ENCODE results near the gene EXT2. TPM values are rescaled to one million over a fixed set of nuclear protein-coding genes. Genes with fewer than 3 reads are reported as not detected.

EXT2 gene
- total and polyA plus RNA-seq, 8 donors: 14.4 to 36.3 (median 24.9) TPM

DNA sequence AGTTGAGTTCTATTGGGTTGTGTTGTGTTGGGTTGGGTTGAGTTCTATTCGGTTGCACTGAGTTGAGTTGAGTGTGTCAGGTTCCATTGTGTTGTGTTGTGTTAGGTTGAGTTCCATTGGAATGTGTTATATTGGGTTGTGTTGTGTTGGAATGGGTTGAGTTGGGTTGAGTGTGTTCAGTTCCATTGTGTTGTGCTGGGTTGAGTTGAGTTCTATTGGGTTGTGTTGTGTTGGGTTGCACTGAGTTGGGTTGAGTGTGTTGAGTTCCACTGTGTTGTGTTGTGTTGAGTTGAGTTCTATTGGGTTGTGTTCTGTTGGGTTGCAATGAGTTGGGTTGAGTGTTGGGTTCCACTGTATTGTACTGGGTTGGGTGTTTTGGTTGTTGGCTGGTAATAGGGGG, 178.9 kb downstream of the EXT2 start:
- Histone ChIP-seq H3K4me1 (no peaks in the 10 kb centered on the region), H3K36me3 (no peaks in the 10 kb centered on the region), H3K27ac (no peak overlapping the region), H3K4me3 (no peak overlapping the region), H3K27me3 (no peaks in the 10 kb centered on the region), H3K9me3 (no peaks in the 10 kb centered on the region)
- ATAC-seq (no peak), FAIRE-seq (no peak), DNase-seq (no peak)
- intact Hi-C loops (cut with DNase I): no loop called here
- no peak for TF ChIP-seq CTCF (IDR thresholded peaks at IDR 0.05)
- 78 to 89% methylated on average over 1 of the region's 1 CpG for WGBS, 2 donors

- no peak for TF ChIP-seq CTCF (IDR thresholded peaks at IDR 0.05)
- ATAC-seq (no peak), FAIRE-seq (no peak), DNase-seq (peak in 1 of 6 donors; percentile 44)
- intact Hi-C loops (cut with DNase I): no loop called here
- no peak overlapping the region for H3K4me3 ChIP-seq
- H3K4me1 ChIP-seq: no peaks in the 10 kb centered on the region
- H3K36me3 ChIP-seq: no peaks in the 10 kb centered on the region
- WGBS, 2 donors: 90% methylated on average over 10 of the region's 10 CpGs
- H3K27ac ChIP-seq: no peak overlapping the region
- H3K9me3 ChIP-seq: no peaks in the 10 kb centered on the region
- H3K27me3 ChIP-seq: no peaks in the 10 kb centered on the region
Measured at GRCh38 chr11:44275241-44275640, 179.8 kb downstream of the EXT2 start.

DNA sequence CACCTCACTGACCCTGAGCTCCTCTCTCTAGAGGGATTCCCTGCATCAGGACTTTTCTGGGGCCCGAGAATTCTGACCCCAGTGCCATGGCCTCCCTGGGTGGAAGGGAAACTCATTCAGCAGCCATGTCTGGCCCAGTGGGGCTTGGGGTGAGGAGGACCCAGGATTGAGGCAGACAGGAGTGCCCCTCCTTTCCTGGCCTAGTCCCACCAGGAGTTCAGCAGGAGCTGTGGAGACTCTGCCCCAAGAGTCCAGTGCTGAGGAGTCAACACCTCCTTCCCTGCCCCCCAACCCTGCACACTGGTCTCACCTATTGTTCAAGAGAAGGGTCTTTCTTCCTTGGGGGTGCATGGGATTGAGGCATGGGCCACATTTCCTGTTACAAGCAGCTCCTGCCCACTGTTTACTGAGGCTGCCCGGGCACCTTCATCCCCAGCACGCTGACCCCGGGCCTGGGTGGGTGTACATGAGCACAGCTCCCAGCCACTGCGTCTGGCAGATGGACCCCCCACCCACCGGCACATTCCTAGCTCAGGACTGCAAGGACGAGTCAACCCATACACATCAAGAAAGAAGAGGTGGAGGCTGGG, 180.6 kb downstream of the EXT2 start:
- 80 to 87% methylated on average over 7 of the region's 7 CpGs for WGBS, 2 donors
- TF ChIP-seq CTCF (IDR thresholded peaks at IDR 0.05): no peak
- DNase-seq: peak in 1 of 6 donors; percentile 44
- Histone ChIP-seq H3K9me3 (no peaks in the 10 kb centered on the region), H3K27me3 (no peaks in the 10 kb centered on the region), H3K27ac (no peak overlapping the region), H3K36me3 (no peaks in the 10 kb centered on the region), H3K4me1 (no peaks in the 10 kb centered on the region), H3K4me3 (no peak overlapping the region)
- no peak for ATAC-seq
- intact Hi-C loops (cut with DNase I): no loop called here
- FAIRE-seq: no peak

- no peak for ATAC-seq
- Histone ChIP-seq H3K9me3 (no peaks in the 10 kb centered on the region), H3K4me1 (no peaks in the 10 kb centered on the region), H3K27ac (no peak overlapping the region), H3K4me3 (no peak overlapping the region), H3K27me3 (no peaks in the 10 kb centered on the region), H3K36me3 (no peaks in the 10 kb centered on the region)
- WGBS, 2 donors: 68 to 71% methylated on average over 18 of the region's 18 CpGs
- TF ChIP-seq CTCF (IDR thresholded peaks at IDR 0.05): no peak
- DNase-seq: peak in 1 of 6 donors; percentile 22
- no peak for FAIRE-seq
- intact Hi-C loops (cut with DNase I): no loop called here
Measured at GRCh38 chr11:44277196-44278090, 182.0 kb downstream of the EXT2 start.

DNA sequence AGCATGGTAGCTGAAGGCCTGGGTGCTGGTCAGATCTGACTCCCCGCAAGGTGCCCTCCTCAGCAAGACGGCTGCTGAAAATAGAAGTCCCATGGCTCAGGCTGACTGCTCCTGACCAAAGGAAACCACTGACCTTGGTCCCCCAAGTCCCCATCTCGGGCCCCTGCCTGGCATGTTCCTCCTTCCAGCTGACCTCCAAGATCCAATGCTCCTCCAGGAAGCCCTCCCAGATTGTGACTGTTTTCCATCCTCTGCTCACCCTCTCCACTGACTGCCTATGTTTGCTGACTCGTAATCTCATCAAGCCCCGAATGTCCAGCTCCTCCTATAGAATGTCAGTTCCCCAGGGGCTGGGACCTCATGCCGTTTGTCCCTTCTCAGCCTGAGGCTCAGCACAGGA, 184.0 kb downstream of the EXT2 start:
- ATAC-seq (no peak), DNase-seq (no peak), FAIRE-seq (no peak)
- H3K4me3 ChIP-seq: no peak overlapping the region
- no peaks in the 10 kb centered on the region for H3K27me3 ChIP-seq
- no peaks in the 10 kb centered on the region for H3K36me3 ChIP-seq
- H3K9me3 ChIP-seq: no peaks in the 10 kb centered on the region
- no peaks in the 10 kb centered on the region for H3K4me1 ChIP-seq
- intact Hi-C loops (cut with DNase I): no loop called here
- WGBS, 2 donors: 58 to 70% methylated on average over 6 of the region's 6 CpGs
- TF ChIP-seq CTCF (IDR thresholded peaks at IDR 0.05): no peak
- H3K27ac ChIP-seq: no peak overlapping the region

All from pancreas (tissue), 10 donors.